GM23338 (cell line): Measurements from ENCODE around the gene PLCH2. TPM values are rescaled to one million over a fixed set of nuclear protein-coding genes. Genes with fewer than 3 reads are reported as not detected.

Source experiments
- ATAC-seq: fragments of 200-7000 bp; cut with Tn5 transposase; 3 replicates; pipeline ENCODE4 v1.9.1; 2020
- DNase-seq: peaks from one replicate; pipeline ENCODE4 v3.0.0-alpha.2; 2015; ENCODE audit warnings: low spot score
- H2AFZ ChIP-seq: fragments of 200-600 bp; sonication (generic); 2 replicates; pipeline ENCODE4 v1.8.0; 2016; ENCODE audit warnings: antibody characterized with exemption, mild to moderate bottlenecking, moderate library complexity
- H3F3A ChIP-seq: fragments of 200-600 bp; sonication (generic); replicated peaks from 2 replicates; pipeline ENCODE4 v1.8.0; 2017; ENCODE audit warnings: antibody characterized with exemption, mixed run types, low read depth
- H3K27ac ChIP-seq: fragments of 200-600 bp; sonication (generic); 2 replicates; pipeline ENCODE4 v1.6.1; 2016; ENCODE audit warnings: low read depth
- H3K27me3 ChIP-seq: fragments of 200-600 bp; sonication (generic); 2 replicates; pipeline ENCODE4 v1.8.0; 2016; ENCODE audit warnings: mild to moderate bottlenecking, mixed run types, moderate library complexity; ENCODE audit not compliant: insufficient read depth
- H3K36me3 ChIP-seq: fragments of 200-600 bp; sonication (generic); 2 replicates; pipeline ENCODE4 v1.8.0; 2016; ENCODE audit warnings: mild to moderate bottlenecking; ENCODE audit not compliant: insufficient read depth
- H3K4me1 ChIP-seq: fragments of 200-600 bp; sonication (generic); 2 replicates; pipeline ENCODE4 v1.8.0; 2016; ENCODE audit warnings: mild to moderate bottlenecking, moderate library complexity; ENCODE audit not compliant: insufficient read depth
- H3K4me2 ChIP-seq: fragments of 200-600 bp; sonication (generic); 2 replicates; pipeline ENCODE4 v1.7.1; 2017; ENCODE audit warnings: mixed run types
- H3K4me3 ChIP-seq: fragments of 200-600 bp; sonication (generic); 2 replicates; pipeline ENCODE4 v1.6.1; 2016; ENCODE audit warnings: mixed run types
- H3K79me2 ChIP-seq: fragments of 200-600 bp; sonication (generic); replicated peaks from 2 replicates; pipeline ENCODE4 v1.8.0; 2017; ENCODE audit warnings: mild to moderate bottlenecking; ENCODE audit not compliant: insufficient read depth
- H3K9me2 ChIP-seq: fragments of 200-600 bp; sonication (generic); 2 replicates; pipeline ENCODE4 v1.8.0; 2017; ENCODE audit not compliant: insufficient read depth
- H4K20me1 ChIP-seq: fragments of 200-600 bp; sonication (generic); replicated peaks from 2 replicates; pipeline ENCODE4 v1.8.0; 2017; ENCODE audit warnings: mild to moderate bottlenecking; ENCODE audit not compliant: insufficient read depth
- H3K27ac Mint-ChIP-seq: 2 replicates; pipeline ENCODE4 v1.8.0; 2020; ENCODE audit warnings: inconsistent platforms, mild to moderate bottlenecking, moderate library complexity, mixed read lengths
- H3K27me3 Mint-ChIP-seq: 3 replicates; pipeline ENCODE4 v1.8.0; 2022; ENCODE audit warnings: low read depth, mild to moderate bottlenecking, moderate library complexity, mixed read lengths, inconsistent platforms; ENCODE audit not compliant: insufficient read depth, poor library complexity
- H3K36me3 Mint-ChIP-seq: 3 replicates; pipeline ENCODE4 v1.8.0; 2021; ENCODE audit warnings: low read depth, mild to moderate bottlenecking, inconsistent platforms, moderate library complexity, mixed read lengths
- H3K4me1 Mint-ChIP-seq: 3 replicates; pipeline ENCODE4 v1.8.0; 2020; ENCODE audit warnings: mild to moderate bottlenecking, inconsistent platforms, mixed read lengths
- H3K4me3 Mint-ChIP-seq: 3 replicates; pipeline ENCODE4 v1.8.0; 2021; ENCODE audit warnings: moderate library complexity, mild to moderate bottlenecking, inconsistent platforms, mixed read lengths
- H3K9me3 Mint-ChIP-seq: 3 replicates; pipeline ENCODE4 v1.8.0; 2020; ENCODE audit warnings: moderate library complexity, mild to moderate bottlenecking, inconsistent platforms, mixed read lengths
- CREB1 ChIP-seq: fragments of 250-450 bp; sonication (Bioruptor Pico); IDR thresholded peaks from 2 replicates; pipeline ENCODE4 v1.5.0; 2020; ENCODE audit warnings: low read depth, mild to moderate bottlenecking, moderate library complexity
- CTCF ChIP-seq, 2 experiments: fragments of 200-600 bp in 1 of 2; sonication (generic) in 1 of 2; conservative IDR thresholded peaks; 2 replicates each; pipeline versions ENCODE4 v1.5.1 to v1.6.1; 2016 to 2017; ENCODE audit warnings: antibody characterized with exemption in 2 of 2, low read depth in 2 of 2, mild to moderate bottlenecking in 2 of 2, moderate library complexity in 1 of 2
- ETS1 ChIP-seq: IDR thresholded peaks from 2 replicates; pipeline ENCODE4 v1.6.1; 2016; ENCODE audit warnings: antibody characterized with exemption
- EZH2 ChIP-seq: fragments of 200-600 bp; sonication (generic); IDR thresholded peaks from one replicate; pipeline ENCODE4 v1.8.0; 2017; ENCODE audit warnings: antibody characterized with exemption, mild to moderate bottlenecking, low read depth; ENCODE audit not compliant: unreplicated experiment
- EZH2phosphoT487 ChIP-seq: fragments of 200-600 bp; sonication (generic); IDR thresholded peaks from one replicate; pipeline ENCODE4 v1.8.1; 2018; ENCODE audit warnings: antibody characterized with exemption; ENCODE audit not compliant: unreplicated experiment
- JUNB ChIP-seq: IDR thresholded peaks from one replicate; pipeline ENCODE4 v1.6.1; 2016; ENCODE audit warnings: antibody characterized with exemption; ENCODE audit not compliant: unreplicated experiment
- NANOG ChIP-seq: IDR thresholded peaks from 2 replicates; pipeline ENCODE4 v1.6.1; 2016; ENCODE audit warnings: antibody characterized with exemption, borderline replicate concordance
- POLR2AphosphoS5 ChIP-seq: IDR thresholded peaks from 2 replicates; pipeline ENCODE4 v1.6.1; 2016; ENCODE audit warnings: antibody characterized with exemption, low read depth
- REST ChIP-seq: IDR thresholded peaks from one replicate; pipeline ENCODE4 v1.6.1; 2018; ENCODE audit warnings: antibody characterized with exemption; ENCODE audit not compliant: unreplicated experiment
- STAT1 ChIP-seq: IDR thresholded peaks from one replicate; pipeline ENCODE4 v1.6.1; 2016; ENCODE audit warnings: antibody characterized with exemption; ENCODE audit not compliant: unreplicated experiment
- ZNF114 ChIP-seq: fragments of 250-450 bp; sonication (Bioruptor Pico); IDR thresholded peaks from 2 replicates; pipeline ENCODE4 v1.5.0; 2020; ENCODE audit warnings: mild to moderate bottlenecking, moderate library complexity
- ZNF331 ChIP-seq: fragments of 250-450 bp; sonication (Bioruptor Pico); IDR thresholded peaks from 2 replicates; pipeline ENCODE4 v1.5.0; 2020; ENCODE audit warnings: low read depth, mild to moderate bottlenecking, moderate library complexity
- ZNF462 ChIP-seq: fragments of 250-450 bp; sonication (Bioruptor Pico); IDR thresholded peaks from 2 replicates; pipeline ENCODE4 v1.5.0; 2020; ENCODE audit warnings: mild to moderate bottlenecking, moderate library complexity
- polyA plus RNA-seq: library from polyadenylated mRNA; unstranded; fragments of >200 nt; fragmentation: Nextera tagmentation; extraction: Ambion mirVana; gene quantifications from 2 replicates; pipeline ENCODE4 v1.2.1, GENCODE V29; 2016
- total RNA-seq: library from RNA; depleted of rRNA; stranded (reverse); fragments of >200 nt; shearing (Covaris generic); gene quantifications from 2 replicates; pipeline ENCODE4 v1.2.3, GENCODE V29; 2014

Gene PLCH2
- total and polyA plus RNA-seq, 2 experiments from 2014 or later, result 0.31 TPM; not detected in 1

GRCh38 chr1:2483026-2483425, 6.9 kb downstream of the PLCH2 start:
- TF ChIP-seq CREB1 (CRISPR knock-in tag), result no peak
- TF ChIP-seq ZNF114, result no peak
- TF ChIP-seq JUNB, result no peak
- TF ChIP-seq EZH2phosphoT487, result no peak
- TF ChIP-seq REST, result no peak
- no peak for TF ChIP-seq ETS1
- no peak for TF ChIP-seq CTCF (conservative IDR thresholded peaks at IDR 0.05; ENCODE audit: low read depth in 2 of 2)
- TF ChIP-seq ZNF462 (CRISPR knock-in tag), result no peak
- TF ChIP-seq STAT1, result no peak
- no peak for TF ChIP-seq ZNF331 (CRISPR knock-in tag)
- TF ChIP-seq POLR2AphosphoS5, result no peak
- TF ChIP-seq EZH2, result no peak
- no peak for TF ChIP-seq NANOG
- no peaks in the 10 kb centered on the region for H3K36me3 ChIP-seq
- DNase-seq, result no peak
- no peak overlapping the region for H3K27ac ChIP-seq
- no peaks in the 10 kb centered on the region for H3K9me2 ChIP-seq
- H3K27ac Mint-ChIP-seq, result no peak overlapping the region
- no peak overlapping the region for H3K4me3 ChIP-seq
- H3K27me3 Mint-ChIP-seq, result peaks cover 2% of the 10 kb centered on the region
- peaks cover 4% of the 10 kb centered on the region; the same call in 2 of the 3 replicates for H3K9me3 Mint-ChIP-seq
- ATAC-seq, result no peak
- H3K79me2 ChIP-seq, result no peaks in the 10 kb centered on the region
- no peaks in the 10 kb centered on the region for H3K4me1 Mint-ChIP-seq
- H3F3A ChIP-seq, result no peaks in the 10 kb centered on the region
- H3K36me3 Mint-ChIP-seq, result no peaks in the 10 kb centered on the region
- H3K4me1 ChIP-seq, result no peaks in the 10 kb centered on the region
- no peaks in the 10 kb centered on the region for H4K20me1 ChIP-seq
- H3K4me3 Mint-ChIP-seq, result no peak overlapping the region
- no peak overlapping the region for H2AFZ ChIP-seq
- no peak overlapping the region for H3K4me2 ChIP-seq
- no peaks in the 10 kb centered on the region for H3K27me3 ChIP-seq
